GM21717 (cell line): ENCODE measurements around the gene DOLK.

Experiments used
- ATAC-seq: cut with Tn5 transposase; IDR thresholded peaks from one replicate; pipeline ENCODE4 v1.9.1; 2021; ENCODE audit warnings: mild to moderate bottlenecking, moderate library complexity; ENCODE audit not compliant: unreplicated experiment

Gene DOLK

GRCh38 chr9:128936171-128936865, 11.1 kb downstream of the DOLK start:
- ATAC-seq: no peak

GRCh38 chr9:128933731-128934130, 13.7 kb downstream of the DOLK start:
- no peak for ATAC-seq

GRCh38 chr9:128929560-128929959, 17.8 kb downstream of the DOLK start:
- ATAC-seq: no peak

- no peak for ATAC-seq
These were observed 18.8 kb downstream of the DOLK start for GRCh38 chr9:128928624-128929023.

- no peak for ATAC-seq
These were observed 19.5 kb downstream of the DOLK start for GRCh38 chr9:128927731-128928411.

GRCh38 chr9:128923493-128923883, 23.9 kb downstream of the DOLK start:
- no peak for ATAC-seq

GRCh38 chr9:128921881-128922763, 25.3 kb downstream of the DOLK start:
- no peak for ATAC-seq

- ATAC-seq: no peak
These were observed 26.9 kb downstream of the DOLK start, which contains the start of gene PHYHD1 for GRCh38 chr9:128920381-128921058. PHYHD1 (plus strand) TSS chr9:128920982; CDS start chr9:128922324, 1,342 bp downstream.

- ATAC-seq: no peak
These were observed 27.9 kb downstream of the DOLK start for GRCh38 chr9:128919402-128920089.

- ATAC-seq: no peak
These were observed 28.5 kb downstream of the DOLK start for GRCh38 chr9:128918921-128919320.

GRCh38 chr9:128917151-128917849, 30.1 kb downstream of the DOLK start:
- ATAC-seq: no peak

- no peak for ATAC-seq
These were observed 30.7 kb downstream of the DOLK start for GRCh38 chr9:128916745-128917144.

GRCh38 chr9:128916204-128916603, 31.2 kb downstream of the DOLK start:
- ATAC-seq: no peak

- no peak for ATAC-seq
These were observed 33.2 kb downstream of the DOLK start for GRCh38 chr9:128913995-128914772.

GRCh38 chr9:128913048-128913900, 34.1 kb downstream of the DOLK start:
- ATAC-seq: no peak

GRCh38 chr9:128912270-128912853, 35.0 kb downstream of the DOLK start:
- ATAC-seq: no peak

GRCh38 chr9:128911529-128912035, 35.8 kb downstream of the DOLK start:
- no peak for ATAC-seq
